8988T (cell line): ENCODE data around the gene HTR1D.
"Not testable (repeated sequence)": the region's sequence is repeated elsewhere in the genome, so short reads cannot be mapped to it uniquely, and the experiment has no call there.

ENCODE experiments used
- DNase-seq: peaks from one replicate; pipeline ENCODE4 v3.0.0; 2011

The HTR1D gene

GRCh38 chr1:23216771-23217420, 406 bp downstream of the HTR1D start:
- peak; percentile 56 for DNase-seq

GRCh38 chr1:23215751-23216449, 1.4 kb downstream of the HTR1D start:
- no peak for DNase-seq

DNA sequence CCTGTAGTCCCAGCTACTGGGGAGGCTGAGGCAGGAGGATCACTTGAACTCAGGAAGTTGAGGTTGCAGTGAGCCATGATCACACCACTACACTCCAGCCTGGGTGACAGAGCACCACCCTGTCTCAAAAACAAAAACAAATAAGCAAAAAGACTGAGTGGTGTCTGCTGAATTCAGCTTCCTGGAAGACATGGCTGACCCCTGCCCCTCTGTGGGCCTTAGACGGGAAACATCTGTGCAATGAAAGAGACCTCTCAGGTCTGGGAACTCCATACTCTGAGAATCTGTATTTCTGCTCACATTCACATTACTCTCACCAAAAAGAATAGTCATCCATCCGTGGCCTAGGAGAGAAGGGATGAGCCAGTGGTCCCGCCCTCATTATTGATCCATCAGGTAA, 2.0 kb downstream of the HTR1D start:
- DNase-seq, result no peak

- no peak for DNase-seq
Observed at GRCh38 chr1:23214640-23215039, 2.7 kb downstream of the HTR1D start.

DNA sequence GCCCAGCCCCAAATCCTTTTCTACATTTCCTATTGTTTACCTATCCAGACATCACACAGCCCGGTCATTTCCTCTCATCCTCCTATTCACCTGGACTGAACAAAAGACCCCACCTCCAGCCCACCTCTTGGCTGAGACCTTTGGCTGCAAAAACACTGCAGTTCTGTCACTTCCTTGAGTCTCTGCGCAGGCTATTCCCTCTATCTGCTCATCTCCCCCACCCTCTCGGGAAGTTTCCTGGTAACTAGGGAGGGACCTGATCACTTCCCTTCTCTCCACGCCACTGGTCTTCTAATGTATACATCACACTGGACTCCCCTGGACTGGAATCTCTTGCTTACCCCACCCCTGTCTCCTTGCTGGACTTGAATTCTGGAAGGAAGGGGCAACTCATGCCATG, 5.3 kb downstream of the HTR1D start:
- no peak for DNase-seq

DNA sequence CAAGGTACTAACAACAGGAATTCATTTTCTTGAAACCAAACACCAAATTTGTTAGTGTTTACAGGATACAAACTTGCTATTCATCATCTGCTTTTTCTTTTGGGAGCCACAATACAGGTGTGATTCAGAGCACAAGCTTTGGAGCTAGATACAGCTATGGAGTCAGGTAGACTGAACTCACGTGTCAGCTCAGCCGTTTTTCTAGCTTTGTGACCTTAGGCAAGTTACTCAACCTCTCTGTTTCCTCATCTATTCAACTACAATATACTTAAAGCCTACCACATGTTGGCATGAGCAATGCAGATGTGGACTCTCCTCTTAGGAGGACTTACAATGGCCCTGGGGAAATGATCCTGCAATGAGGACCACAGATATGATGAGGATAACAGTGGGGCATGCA, 6.3 kb downstream of the HTR1D start:
- DNase-seq, result no peak

DNA sequence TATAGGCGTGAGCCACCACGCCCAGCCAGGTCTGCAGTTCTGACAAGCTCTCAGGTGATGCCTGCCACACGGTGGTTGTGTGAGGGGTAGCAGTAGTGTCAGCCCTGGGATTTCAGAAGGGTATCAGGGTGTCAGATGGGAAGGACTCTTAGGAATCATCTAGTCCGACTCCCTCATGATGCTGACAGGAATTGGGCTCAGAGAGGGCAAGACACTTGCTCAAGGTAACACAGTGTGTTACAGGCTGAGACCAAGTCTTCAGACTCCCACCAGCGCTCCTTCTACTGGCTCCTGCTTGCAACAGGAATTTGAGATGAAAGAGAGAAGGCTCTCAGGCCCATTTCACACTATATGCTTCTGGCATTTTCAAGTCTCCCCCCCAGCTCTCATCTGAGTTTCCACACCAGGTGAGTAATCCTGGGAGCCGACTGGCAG, 6.9 kb downstream of the HTR1D start:
- no peak for DNase-seq

DNA sequence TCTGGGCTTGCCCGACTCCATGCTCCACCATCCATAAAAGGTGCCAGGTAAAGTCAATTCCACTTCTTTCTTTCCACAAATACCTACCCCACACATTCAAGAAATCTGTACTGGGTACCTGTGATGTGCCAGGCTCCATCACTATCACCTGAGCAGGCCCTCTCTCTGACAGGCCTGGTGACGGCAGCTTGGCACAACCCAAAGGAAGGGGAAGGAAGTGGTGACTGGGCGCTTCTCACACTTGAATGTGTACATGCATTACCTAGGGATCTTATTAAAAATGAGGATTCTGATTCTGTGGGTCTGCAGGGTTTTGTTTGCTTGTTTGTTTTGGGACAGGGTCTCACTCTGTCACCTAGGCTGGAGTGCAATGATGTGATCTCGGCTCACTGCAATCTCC, 7.5 kb downstream of the HTR1D start:
- DNase-seq, result no peak

DNA sequence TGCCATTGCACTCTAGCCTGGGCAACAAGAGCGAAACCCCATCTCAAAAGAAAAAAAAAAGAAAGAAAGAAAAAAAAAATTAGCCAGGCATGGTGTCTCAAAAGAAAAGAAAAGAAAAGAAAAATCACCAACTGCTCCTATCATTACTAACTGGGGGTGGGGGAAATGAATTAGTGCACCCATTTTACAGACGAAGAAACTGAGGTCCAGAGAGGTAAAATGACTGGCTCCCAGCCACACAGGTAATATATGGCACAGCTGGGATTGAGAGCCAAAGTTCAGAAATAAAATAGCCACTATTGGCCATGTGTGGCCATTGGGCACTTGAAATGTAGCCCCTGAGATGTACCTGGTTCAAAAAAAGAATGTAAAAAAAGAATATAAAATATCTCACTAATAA, 8.8 kb downstream of the HTR1D start:
- DNase-seq, result no peak

- DNase-seq, result not testable (repeated sequence)
Observed at GRCh38 chr1:23207733-23208132, 9.6 kb downstream of the HTR1D start.

DNA sequence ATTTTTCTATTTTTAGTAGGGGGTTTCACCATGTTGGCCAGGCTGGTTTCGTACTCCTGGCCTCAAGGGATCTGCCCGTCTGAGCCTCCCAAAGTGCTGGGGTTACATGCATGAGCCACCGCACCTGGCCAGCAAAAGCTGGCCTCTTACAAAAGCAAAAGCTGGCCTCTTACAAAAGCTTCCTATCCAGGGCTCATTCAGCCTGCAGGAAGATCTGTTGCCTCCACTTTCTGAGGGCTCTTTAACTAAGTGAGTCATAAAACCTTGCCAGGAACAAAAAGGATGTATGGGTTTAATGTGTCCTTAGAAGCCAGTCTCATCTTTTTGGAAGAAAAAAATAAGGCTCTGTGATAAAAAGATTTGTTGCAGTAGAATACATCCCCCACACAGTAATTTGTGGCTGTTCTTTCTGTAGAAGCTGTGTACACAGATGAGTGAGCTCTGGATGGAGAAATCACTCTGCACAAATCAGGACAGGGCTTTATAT, 15.0 kb downstream of the HTR1D start:
- DNase-seq, result no peak

DNA sequence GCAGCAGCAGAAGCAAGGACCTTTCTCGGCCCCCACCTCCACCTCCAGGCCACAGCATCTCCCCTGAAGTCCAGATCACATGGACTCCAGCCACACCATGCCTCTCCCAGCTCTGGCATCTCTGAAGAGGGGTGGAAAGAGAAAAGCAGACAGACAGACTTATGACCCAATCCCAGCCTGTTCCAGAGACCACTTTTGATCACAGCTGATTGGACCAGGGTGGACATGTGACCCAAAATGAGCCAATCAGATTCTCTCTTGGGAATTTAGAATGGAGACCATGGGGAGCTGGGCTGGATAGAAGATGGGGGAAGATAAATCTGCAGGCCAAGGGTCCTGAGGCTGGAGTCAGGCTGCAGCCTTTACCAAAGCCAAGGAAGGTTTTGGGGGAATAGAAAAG, 16.4 kb downstream of the HTR1D start:
- DNase-seq, result no peak

GRCh38 chr1:23198373-23198772, 18.9 kb downstream of the HTR1D start:
- no peak for DNase-seq

DNA sequence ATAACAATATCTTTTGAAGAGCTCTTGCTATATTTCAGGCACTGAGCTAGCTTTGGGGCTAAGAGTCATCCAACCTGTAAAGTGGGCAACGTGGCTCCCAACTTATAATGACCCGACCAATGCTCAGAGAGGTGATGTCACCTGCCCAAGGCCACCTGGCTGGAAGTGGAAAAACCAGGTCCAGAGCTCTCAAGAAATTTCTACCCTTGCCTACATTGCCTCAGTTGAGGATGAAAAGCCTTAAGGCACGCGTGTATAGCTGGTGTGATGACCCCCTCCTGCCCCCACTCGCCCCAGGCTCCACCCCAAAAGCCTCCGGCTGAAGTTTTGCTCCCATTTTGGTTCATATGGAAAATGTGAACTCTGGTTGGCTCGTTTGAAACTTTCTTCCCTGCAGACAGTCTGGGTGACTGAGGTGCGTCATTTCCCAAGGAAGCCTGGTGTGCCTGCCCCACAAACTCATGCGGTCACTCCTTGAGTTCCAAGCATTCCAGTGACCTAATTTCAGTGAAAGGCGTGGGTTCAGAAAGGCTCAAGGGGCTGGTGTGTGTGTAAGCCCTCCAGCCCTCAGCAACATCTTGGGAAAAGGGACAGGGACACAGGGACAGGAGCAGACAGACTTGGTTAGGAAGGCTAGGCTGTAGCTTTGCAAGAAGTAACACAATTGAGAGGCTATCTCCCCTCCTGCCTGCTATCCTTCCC, 20.5 kb downstream of the HTR1D start:
- no peak for DNase-seq

DNA sequence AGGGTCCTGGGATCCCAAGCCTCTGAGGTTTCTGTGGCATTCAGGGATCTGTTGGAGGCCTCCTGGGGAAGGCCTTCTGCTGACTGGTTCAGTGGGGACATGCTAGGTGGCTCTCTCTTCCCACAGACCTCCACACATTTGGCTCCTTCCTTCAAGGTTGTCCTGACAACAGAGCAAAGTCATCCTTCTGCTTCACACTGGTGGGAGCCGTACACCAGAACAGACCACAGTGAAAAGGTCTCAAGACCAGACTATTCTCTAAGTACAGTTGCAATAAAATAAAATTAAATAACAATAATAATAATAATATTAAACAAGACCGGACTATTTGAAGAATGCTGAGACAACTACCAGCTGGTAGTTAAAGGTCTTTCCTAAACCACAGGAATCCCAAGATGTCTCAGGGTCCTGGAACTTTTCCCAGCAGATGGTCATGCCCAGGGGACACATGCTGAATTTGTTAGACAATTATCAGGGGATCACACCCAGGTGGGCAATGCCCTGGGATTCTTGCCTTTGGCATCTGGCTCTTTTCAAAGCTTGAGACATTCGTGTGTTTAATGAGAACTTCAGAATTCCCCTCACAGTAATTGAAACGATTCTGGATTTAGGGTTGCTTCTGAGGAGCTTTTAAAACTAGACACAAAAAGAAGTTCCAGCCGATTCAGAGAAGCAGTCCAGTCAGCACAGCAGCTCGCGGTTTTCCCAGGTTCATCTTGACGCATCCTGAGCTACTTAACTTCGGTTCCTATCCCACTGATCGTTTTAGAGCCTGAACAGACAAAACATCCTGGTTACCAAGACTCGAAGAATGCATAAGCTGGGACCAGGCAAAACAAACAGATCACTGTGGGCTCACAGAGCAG, 22.9 kb downstream of the HTR1D start:
- DNase-seq, result no peak

DNA sequence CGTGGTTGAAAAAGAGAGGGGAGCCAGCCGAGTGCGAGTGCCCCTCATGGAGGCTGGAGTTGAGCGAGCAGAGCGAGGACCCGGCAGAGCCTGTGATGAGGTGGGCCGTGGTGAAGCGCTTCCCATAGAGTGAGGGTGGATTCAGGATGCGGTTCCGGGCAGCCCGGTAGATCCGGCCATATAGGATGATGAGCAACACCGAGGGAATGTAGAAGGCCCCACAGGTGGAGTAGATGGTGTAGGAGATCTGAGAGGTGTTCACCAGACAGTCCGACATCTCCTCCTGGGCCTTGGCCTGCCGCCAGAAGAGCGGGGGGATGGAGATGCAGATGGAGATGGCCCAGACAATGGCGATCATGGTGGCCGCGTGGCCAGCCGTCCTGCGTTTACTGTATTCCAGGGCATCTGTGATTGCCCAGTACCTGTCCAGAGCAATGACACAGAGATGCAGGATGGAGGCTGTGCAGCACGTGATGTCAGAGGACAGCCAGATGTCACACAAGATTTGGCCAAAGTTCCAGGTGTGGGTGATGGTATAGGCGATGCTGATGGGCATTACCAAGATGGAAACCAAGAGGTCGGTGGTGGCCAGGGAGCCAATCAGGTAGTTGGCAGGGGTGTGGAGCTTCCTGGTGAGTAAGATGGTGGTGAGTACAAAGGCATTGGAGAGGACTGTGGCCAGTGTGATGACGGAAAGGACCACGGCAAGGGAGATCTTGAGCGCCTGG, 23.7 kb downstream of the HTR1D start:
- DNase-seq, result no peak

DNA sequence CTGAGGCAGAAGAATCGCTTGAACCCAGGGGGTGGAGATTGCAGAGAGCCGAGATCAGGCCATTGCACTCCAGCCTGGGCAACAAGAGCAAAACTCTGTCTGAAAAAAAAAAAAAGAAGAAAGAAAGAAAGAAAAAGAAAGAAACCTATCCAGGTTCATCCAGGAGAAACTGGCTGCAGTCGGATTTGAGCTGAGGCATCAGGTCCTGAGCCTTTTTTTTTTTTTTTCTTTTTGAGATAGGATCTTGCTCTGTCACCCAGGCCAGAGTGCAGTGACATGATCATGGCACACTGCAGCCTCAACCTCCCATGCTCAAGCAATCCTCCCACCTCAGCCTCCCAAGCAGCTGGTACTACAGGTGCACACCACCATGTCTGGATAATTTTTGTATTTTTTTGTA, 26.1 kb downstream of the HTR1D start:
- no peak for DNase-seq

- DNase-seq, result peak; percentile 46
Observed at GRCh38 chr1:23188936-23189452, 28.3 kb downstream of the HTR1D start.

- DNase-seq, result no peak
Observed at GRCh38 chr1:23188434-23188884, 28.8 kb downstream of the HTR1D start.

- no peak for DNase-seq
Observed at GRCh38 chr1:23187637-23188036, 29.7 kb downstream of the HTR1D start.

DNA sequence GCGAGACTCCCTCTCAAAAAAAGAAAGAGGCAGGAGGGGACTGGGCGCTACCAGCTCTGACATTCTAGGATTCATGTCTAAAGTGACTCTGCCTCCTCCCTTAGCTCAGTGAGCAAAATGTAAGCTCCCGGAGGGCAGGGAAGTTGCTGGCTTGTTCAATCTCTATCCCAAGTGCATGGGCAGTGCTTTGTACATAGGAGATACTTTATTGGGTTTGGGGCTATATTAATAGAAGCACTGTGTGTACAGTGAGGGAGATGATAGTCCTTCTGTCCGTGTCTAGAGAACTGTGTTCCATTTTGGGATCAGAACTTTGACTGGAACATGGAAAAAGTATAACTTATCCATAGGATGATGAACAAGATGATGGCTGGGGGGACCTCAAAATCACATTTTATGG, 31.9 kb downstream of the HTR1D start:
- DNase-seq, result no peak
